ENCODE measurements around the gene GALNT9. TPM values are rescaled to one million over a fixed set of nuclear protein-coding genes. Genes with fewer than 3 reads are reported as not detected.

Gene GALNT9
- total and polyA plus RNA-seq, 2 experiments from 2014 or later: 0.33 to 1.4 TPM

GRCh38 chr12:132199526-132200319 is 129.7 kb downstream of the GALNT9 start:
- 74 to 76% methylated on average over 20 to 24 of the region's 24 CpGs for WGBS, 2 experiments (ENCODE audit: low coverage in 1 of 2, low lambda C conversion rate in 2 of 2, missing lambda C conversion rate in 2 of 2)
- DNase-seq: no peak
- no peaks in the 10 kb centered on the region for H3F3A ChIP-seq (ENCODE audit: insufficient read depth)

DNA sequence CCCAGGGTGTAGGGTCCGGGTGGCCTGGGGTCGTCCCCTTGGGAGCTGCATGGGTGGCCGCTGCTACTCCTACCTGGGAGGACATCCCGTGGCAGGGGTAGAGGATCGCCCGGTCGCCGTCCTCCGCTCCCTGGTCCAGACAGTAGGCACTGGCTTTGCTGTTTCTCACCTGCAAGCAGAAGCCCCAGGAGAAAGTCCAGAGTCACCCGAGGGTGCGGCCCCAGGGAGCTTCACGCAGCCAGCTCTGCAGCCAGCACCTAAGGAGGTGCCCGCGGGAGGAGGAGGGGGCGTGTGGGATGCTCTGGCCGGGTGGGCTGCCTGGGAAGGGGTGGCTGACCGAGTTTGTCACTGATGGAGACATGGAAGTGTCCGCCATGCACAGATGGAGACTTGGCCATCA is 130.3 kb downstream of the GALNT9 start:
- Histone ChIP-seq H3K36me3 (ENCODE audit: low read depth) (no peaks in the 10 kb centered on the region), H3K27ac (no peak overlapping the region), H3K9me2 (ENCODE audit: insufficient read depth) (no peaks in the 10 kb centered on the region), H3K4me2 (ENCODE audit: unreplicated experiment) (no peak overlapping the region), H3K9ac (no peak overlapping the region), H3K4me3 (no peak overlapping the region), H3K79me2 (ENCODE audit: insufficient read depth) (no peaks in the 10 kb centered on the region), H3K9me3 (ENCODE audit: low read depth) (no peaks in the 10 kb centered on the region), H3K27me3 (replicated peaks; ENCODE audit: insufficient read depth) (0 out of 2 replicates have a peak, but pooled peaks cover under 1% of the 10 kb centered on the region), H3F3A (ENCODE audit: insufficient read depth) (no peaks in the 10 kb centered on the region), H4K20me1 (ENCODE audit: insufficient read depth) (no peaks in the 10 kb centered on the region), H3K4me1 (ENCODE audit: insufficient read depth) (peaks cover under 1% of the 10 kb centered on the region; the same call in 1 of the 2 replicates), H2AFZ (no peak overlapping the region)
- TF ChIP-seq EZH2phosphoT487 (IDR thresholded peaks at IDR 0.05; ENCODE audit: insufficient read depth, low read depth): no peak
- TF ChIP-seq EZH2 (IDR thresholded peaks at IDR 0.05; ENCODE audit: insufficient read depth, poor library complexity, severe bottlenecking): no peak
- in situ Hi-C loops (cut with MboI): no loop called here
- DNase-seq: no peak
- 65 to 76% methylated on average over 11 to 18 of the region's 18 CpGs for WGBS, 2 experiments (ENCODE audit: low coverage in 1 of 2, low lambda C conversion rate in 2 of 2, missing lambda C conversion rate in 2 of 2)

More at GRCh38 chr12:132199526-132200319, 129.7 kb downstream of the GALNT9 start:
- peaks cover 4% of the 10 kb centered on the region for H3K27me3 ChIP-seq (replicated peaks; ENCODE audit: insufficient read depth)
- peaks cover 7% of the 10 kb centered on the region for H3K4me1 ChIP-seq (ENCODE audit: insufficient read depth)
- no peak overlapping the region for H3K9ac ChIP-seq
- TF ChIP-seq EZH2phosphoT487 (IDR thresholded peaks at IDR 0.05; ENCODE audit: insufficient read depth, low read depth) (no peak), EZH2 (IDR thresholded peaks at IDR 0.05; ENCODE audit: insufficient read depth, poor library complexity, severe bottlenecking) (no peak)
- no peak overlapping the region for H3K4me3 ChIP-seq
- in situ Hi-C loops (cut with MboI): no loop called here
- H3K9me2 ChIP-seq (ENCODE audit: insufficient read depth): no peaks in the 10 kb centered on the region
- no peak overlapping the region for H2AFZ ChIP-seq
- no peak overlapping the region for H3K27ac ChIP-seq
- H3K79me2 ChIP-seq (ENCODE audit: insufficient read depth): no peaks in the 10 kb centered on the region
- H4K20me1 ChIP-seq (ENCODE audit: insufficient read depth): no peaks in the 10 kb centered on the region
- no peaks in the 10 kb centered on the region for H3K9me3 ChIP-seq (ENCODE audit: low read depth)
- no peak overlapping the region for H3K4me2 ChIP-seq (ENCODE audit: unreplicated experiment)
- no peaks in the 10 kb centered on the region for H3K36me3 ChIP-seq (ENCODE audit: low read depth)

GRCh38 chr12:132197581-132198354 is 131.6 kb downstream of the GALNT9 start:
- no peaks in the 10 kb centered on the region for H3K4me1 ChIP-seq (ENCODE audit: insufficient read depth)
- no peak overlapping the region for H3K4me3 ChIP-seq
- TF ChIP-seq EZH2phosphoT487 (IDR thresholded peaks at IDR 0.05; ENCODE audit: insufficient read depth, low read depth) (no peak), EZH2 (IDR thresholded peaks at IDR 0.05; ENCODE audit: insufficient read depth, poor library complexity, severe bottlenecking) (no peak)
- no peak overlapping the region for H2AFZ ChIP-seq
- 86 to 87% methylated on average over 38 to 44 of the region's 44 CpGs for WGBS, 2 experiments (ENCODE audit: low coverage in 1 of 2, low lambda C conversion rate in 2 of 2, missing lambda C conversion rate in 2 of 2)
- H3F3A ChIP-seq (ENCODE audit: insufficient read depth): no peaks in the 10 kb centered on the region
- in situ Hi-C loops (cut with MboI): no loop called here
- no peaks in the 10 kb centered on the region for H3K36me3 ChIP-seq (ENCODE audit: low read depth)
- no peak overlapping the region for H3K9ac ChIP-seq
- DNase-seq: no peak
- H3K9me2 ChIP-seq (ENCODE audit: insufficient read depth): no peaks in the 10 kb centered on the region
- no peak overlapping the region for H3K4me2 ChIP-seq (ENCODE audit: unreplicated experiment)
- no peaks in the 10 kb centered on the region for H3K27me3 ChIP-seq (replicated peaks; ENCODE audit: insufficient read depth)
- no peaks in the 10 kb centered on the region for H3K79me2 ChIP-seq (ENCODE audit: insufficient read depth)
- H3K27ac ChIP-seq: no peak overlapping the region
- no peaks in the 10 kb centered on the region for H3K9me3 ChIP-seq (ENCODE audit: low read depth)
- no peaks in the 10 kb centered on the region for H4K20me1 ChIP-seq (ENCODE audit: insufficient read depth)

GRCh38 chr12:132196873-132197390 is 132.5 kb downstream of the GALNT9 start:
- no peaks in the 10 kb centered on the region for H3K27me3 ChIP-seq (replicated peaks; ENCODE audit: insufficient read depth)
- H3K27ac ChIP-seq: no peak overlapping the region
- no peak overlapping the region for H3K4me3 ChIP-seq
- no peaks in the 10 kb centered on the region for H3F3A ChIP-seq (ENCODE audit: insufficient read depth)
- H2AFZ ChIP-seq: no peak overlapping the region
- H3K9me3 ChIP-seq (ENCODE audit: low read depth): no peaks in the 10 kb centered on the region
- H3K9ac ChIP-seq: no peak overlapping the region
- H3K4me2 ChIP-seq (ENCODE audit: unreplicated experiment): no peak overlapping the region
- H3K4me1 ChIP-seq (ENCODE audit: insufficient read depth): no peaks in the 10 kb centered on the region
- in situ Hi-C loops (cut with MboI): no loop called here
- no peaks in the 10 kb centered on the region for H4K20me1 ChIP-seq (ENCODE audit: insufficient read depth)
- H3K79me2 ChIP-seq (ENCODE audit: insufficient read depth): no peaks in the 10 kb centered on the region
- DNase-seq: no peak
- no peak for TF ChIP-seq EZH2phosphoT487 (IDR thresholded peaks at IDR 0.05; ENCODE audit: insufficient read depth, low read depth)
- TF ChIP-seq EZH2 (IDR thresholded peaks at IDR 0.05; ENCODE audit: insufficient read depth, poor library complexity, severe bottlenecking): no peak
- H3K36me3 ChIP-seq (ENCODE audit: low read depth): no peaks in the 10 kb centered on the region
- WGBS, 2 experiments (ENCODE audit: low coverage in 1 of 2, low lambda C conversion rate in 2 of 2, missing lambda C conversion rate in 2 of 2): 79 to 83% methylated on average over 20 of the region's 22 CpGs
- H3K9me2 ChIP-seq (ENCODE audit: insufficient read depth): no peaks in the 10 kb centered on the region
